IMR-90 (cell line): Measurements from ENCODE around the gene UBE2E2. TPM values are rescaled to one million over a fixed set of nuclear protein-coding genes. Genes with fewer than 3 reads are reported as not detected.

ENCODE experiments used
- ATAC-seq: fragments of 200-7000 bp; cut with Tn5 transposase; 2 replicates; pipeline ENCODE4 v1.9.1; 2020; ENCODE audit warnings: low read depth, mild to moderate bottlenecking, moderate library complexity
- BruUV-seq: library from RNA; stranded (reverse); fragments of 400-500 nt; replicated peaks from 2 replicates; lab custom pipeline; 2021; lab: Mats Ljungman, UMichigan
- CTCF ChIA-PET: fragments of 300-600 bp; formaldehyde crosslinking; extraction: SDS; loops from one replicate; lab custom pipeline; 2021; ENCODE audit warnings: antibody characterized with exemption; lab: Yijun Ruan, JAX
- POLR2A ChIA-PET: fragments of 300-600 bp; sonication (Branson Sonifier 250); formaldehyde crosslinking; loops from one replicate; lab custom pipeline; 2022; ENCODE audit warnings: antibody characterized with exemption; ENCODE audit not compliant: unreplicated experiment; lab: Charles Lee
- DNase-seq: peaks from one replicate; pipeline ENCODE4 v3.0.0; 2013
- H2AFZ ChIP-seq: replicated peaks from 2 replicates; pipeline ENCODE3; 2013; ENCODE audit warnings: low read length, mild to moderate bottlenecking; ENCODE audit not compliant: poor library complexity
- H2AK5ac ChIP-seq: 2 replicates; pipeline ENCODE4 v1.6.1; 2013; ENCODE audit warnings: low read depth, low read length, inconsistent platforms
- H2AK9ac ChIP-seq: replicated peaks from 2 replicates; pipeline ENCODE3; 2013; ENCODE audit warnings: mild to moderate bottlenecking, low read depth, low read length, moderate library complexity; ENCODE audit not compliant: poor library complexity
- H2BK120ac ChIP-seq: 2 replicates; pipeline ENCODE4 v1.6.1; 2013; ENCODE audit warnings: low read depth, low read length, inconsistent platforms
- H2BK15ac ChIP-seq: 3 replicates; pipeline ENCODE4 v1.6.1; 2013; ENCODE audit warnings: low read depth, low read length, inconsistent platforms
- H2BK20ac ChIP-seq: 2 replicates; pipeline ENCODE4 v1.6.1; 2013; ENCODE audit warnings: low read depth, mild to moderate bottlenecking, inconsistent platforms, low read length, moderate library complexity
- H2BK5ac ChIP-seq: 2 replicates; pipeline ENCODE4 v1.6.1; 2013; ENCODE audit warnings: mild to moderate bottlenecking, low read depth, low read length, inconsistent platforms; ENCODE audit not compliant: poor library complexity, severe bottlenecking
- H3K14ac ChIP-seq: replicated peaks from 2 replicates; pipeline ENCODE4 v1.6.1; 2013; ENCODE audit warnings: low read depth, low read length, inconsistent platforms
- H3K18ac ChIP-seq: 2 replicates; pipeline ENCODE4 v1.6.1; 2013; ENCODE audit warnings: low read depth, low read length, control low read depth
- H3K23ac ChIP-seq: 2 replicates; pipeline ENCODE4 v1.6.1; 2013; ENCODE audit warnings: low read depth, low read length, inconsistent platforms
- H3K27ac ChIP-seq: 2 replicates; pipeline ENCODE4 v1.5.1; 2013; ENCODE audit warnings: mild to moderate bottlenecking, control low read depth, low read length; ENCODE audit not compliant: insufficient read depth
- H3K27me3 ChIP-seq: 2 replicates; pipeline ENCODE4 v1.6.1; 2013; ENCODE audit warnings: low read length; ENCODE audit not compliant: control insufficient read depth, insufficient read depth
- H3K36me3 ChIP-seq: 2 replicates; pipeline ENCODE4 v1.6.1; 2013; ENCODE audit warnings: low read length, mixed read lengths; ENCODE audit not compliant: control insufficient read depth, insufficient read depth
- H3K4ac ChIP-seq: 2 replicates; pipeline ENCODE4 v1.6.1; 2013; ENCODE audit warnings: low read depth, low read length, inconsistent platforms
- H3K4me1 ChIP-seq: 2 replicates; pipeline ENCODE4 v1.6.1; 2013; ENCODE audit warnings: low read length, mixed read lengths; ENCODE audit not compliant: control insufficient read depth, insufficient read depth
- H3K4me2 ChIP-seq: 2 replicates; pipeline ENCODE4 v1.6.1; 2013; ENCODE audit warnings: low read depth, mild to moderate bottlenecking, control low read depth, low read length, moderate library complexity
- H3K4me3 ChIP-seq: 2 replicates; pipeline ENCODE4 v1.5.1; 2013; ENCODE audit warnings: low read depth, mild to moderate bottlenecking, control low read depth, low read length, moderate library complexity; ENCODE audit not compliant: insufficient read depth
- H3K56ac ChIP-seq: 2 replicates; pipeline ENCODE4 v1.6.1; 2013; ENCODE audit warnings: low read length, inconsistent platforms; ENCODE audit not compliant: insufficient read depth; ENCODE audit errors: extremely low read depth
- H3K79me1 ChIP-seq, 2 experiments: 2 replicates each; pipeline ENCODE4 v1.6.1; 2013; ENCODE audit warnings: low read length in 2 of 2, inconsistent platforms in 1 of 2, low read depth in 1 of 2
- H3K9ac ChIP-seq: 2 replicates; pipeline ENCODE4 v1.6.1; 2013; ENCODE audit warnings: low read depth, low read length, control low read depth
- H3K9me1 ChIP-seq: 2 replicates; pipeline ENCODE4 v1.6.1; 2013; ENCODE audit warnings: low read length, inconsistent platforms; ENCODE audit not compliant: insufficient read depth
- H3K9me3 ChIP-seq: 2 replicates; pipeline ENCODE4 v1.6.1; 2013; ENCODE audit warnings: low read length; ENCODE audit not compliant: control insufficient read depth, insufficient read depth
- H4K20me1 ChIP-seq: 2 replicates; pipeline ENCODE4 v1.6.1; 2013; ENCODE audit warnings: low read length, inconsistent platforms; ENCODE audit not compliant: insufficient read depth
- H4K5ac ChIP-seq: 2 replicates; pipeline ENCODE4 v1.6.1; 2013; ENCODE audit warnings: mild to moderate bottlenecking, low read depth, low read length, control low read depth
- H4K8ac ChIP-seq, 2 experiments: 2 replicates each; pipeline ENCODE4 v1.6.1; 2013; ENCODE audit warnings: low read depth in 2 of 2, low read length in 2 of 2, control low read depth in 1 of 2, inconsistent platforms in 1 of 2
- H4K91ac ChIP-seq: 2 replicates; pipeline ENCODE4 v1.6.1; 2013; ENCODE audit warnings: low read depth, low read length, inconsistent platforms; ENCODE audit not compliant: insufficient read depth
- CEBPB ChIP-seq: IDR thresholded peaks from 2 replicates; pipeline ENCODE4 v1.6.1; 2012; ENCODE audit warnings: low read depth, low read length, improper control_type of control experiment
- CHD1 ChIP-seq: IDR thresholded peaks from 2 replicates; pipeline ENCODE4 v1.6.1; 2012; ENCODE audit warnings: low read depth, low read length, improper control_type of control experiment
- FOS ChIP-seq: fragments of 150-350 bp; IDR thresholded peaks from 2 replicates; pipeline ENCODE4 v1.6.1; 2016; ENCODE audit warnings: low read depth, low read length
- MAFK ChIP-seq: IDR thresholded peaks from 2 replicates; pipeline ENCODE4 v1.6.1; 2012; ENCODE audit warnings: low read depth, low read length, improper control_type of control experiment
- MAZ ChIP-seq: IDR thresholded peaks from 2 replicates; pipeline ENCODE4 v1.6.1; 2012; ENCODE audit warnings: low read depth, mild to moderate bottlenecking, low read length, improper control_type of control experiment, moderate library complexity, borderline replicate concordance
- MXI1 ChIP-seq: IDR thresholded peaks from 2 replicates; pipeline ENCODE4 v1.6.1; 2012; ENCODE audit warnings: low read depth, mild to moderate bottlenecking, low read length, moderate library complexity, borderline replicate concordance
- NFE2L2 ChIP-seq: fragments of 150-350 bp; IDR thresholded peaks from 2 replicates; pipeline ENCODE4 v1.6.1; 2016; ENCODE audit warnings: low read depth, mild to moderate bottlenecking, low read length
- POLR2A ChIP-seq: IDR thresholded peaks from 2 replicates; pipeline ENCODE4 v1.6.1; 2012; ENCODE audit warnings: mild to moderate bottlenecking, low read depth, low read length
- RAD21 ChIP-seq: IDR thresholded peaks from 2 replicates; pipeline ENCODE4 v1.6.1; 2012; ENCODE audit warnings: low read length, improper control_type of control experiment
- RCOR1 ChIP-seq: IDR thresholded peaks from 2 replicates; pipeline ENCODE4 v1.6.1; 2012; ENCODE audit warnings: mild to moderate bottlenecking, low read length, improper control_type of control experiment; ENCODE audit not compliant: insufficient replicate concordance
- RFX5 ChIP-seq: IDR thresholded peaks from 2 replicates; pipeline ENCODE4 v1.8.0; 2012; ENCODE audit warnings: low read depth, mild to moderate bottlenecking, low read length, moderate library complexity
- SMC3 ChIP-seq: fragments of 150-350 bp; IDR thresholded peaks from 2 replicates; pipeline ENCODE4 v1.6.1; 2016; ENCODE audit warnings: low read depth, mild to moderate bottlenecking, antibody characterized with exemption, low read length, moderate library complexity
- WGBS, 2 experiments: methylation state at CpG; one replicate each; pipeline versions ENCODE4 v1.1.5 to v1.1.7; 2013; ENCODE audit warnings: missing lambda C conversion rate in 2 of 2; ENCODE audit not compliant: insufficient read length in 1 of 2; ENCODE audit errors: extremely low coverage in 2 of 2; 5-methylcytosine and 5-hydroxymethylcytosine counted together
- dilution Hi-C: fragments of 300-500 bp; cut with HindIII; formaldehyde crosslinking; loops from one replicate; pipeline ENCODE4 v1.14.3; 2018; ENCODE audit warnings: low sequenced_read_pairs; ENCODE audit not compliant: unreplicated experiment
- in situ Hi-C: fragments of 300-500 bp; cut with MboI; formaldehyde crosslinking; loops from 3 replicates; pipeline ENCODE4 v1.14.3; 2019; ENCODE audit warnings: low sequenced_read_pairs, inconsistent platforms, mixed read lengths
- intact Hi-C: fragments of 100-400 bp; cut with micrococcal nuclease; formaldehyde crosslinking; loops from 2 replicates; pipeline ENCODE4 v1.10.0; 2022
- polyA plus RNA-seq, 3 experiments: library from polyadenylated mRNA; depleted of rRNA; stranded (reverse); fragments of >200 nt; gene quantifications; 2 replicates each; pipeline ENCODE4 v1.2.3, GENCODE V29; 2012; ENCODE audit warnings: low replicate concordance in 1 of 3
- total RNA-seq: library from RNA; depleted of rRNA; stranded (reverse); fragments of >200 nt; gene quantifications from 2 replicates; pipeline ENCODE4 v1.2.3, GENCODE V29; 2012
- TF ChIP-seq, protein P1 (sequence below): conservative IDR thresholded peaks from 2 replicates; pipeline ENCODE4 v1.5.1; 2012; ENCODE audit warnings: mild to moderate bottlenecking, low read depth, low read length, improper control_type of control experiment
- TF ChIP-seq, protein P2 (sequence below): fragments of 150-350 bp; IDR thresholded peaks from 2 replicates; pipeline ENCODE4 v1.6.1; 2017; ENCODE audit warnings: mild to moderate bottlenecking, antibody characterized with exemption, low read length, low read depth
- TF ChIP-seq, protein P3 (sequence below): fragments of 150-350 bp; IDR thresholded peaks from 2 replicates; pipeline ENCODE4 v1.6.1; 2016; ENCODE audit warnings: low read depth, mild to moderate bottlenecking, low read length, moderate library complexity, borderline replicate concordance

The UBE2E2 gene
- total and polyA plus RNA-seq, 2 of the 4 experiments (the other 2 are of a cell fraction), result 18.6 to 32.7 TPM

DNA sequence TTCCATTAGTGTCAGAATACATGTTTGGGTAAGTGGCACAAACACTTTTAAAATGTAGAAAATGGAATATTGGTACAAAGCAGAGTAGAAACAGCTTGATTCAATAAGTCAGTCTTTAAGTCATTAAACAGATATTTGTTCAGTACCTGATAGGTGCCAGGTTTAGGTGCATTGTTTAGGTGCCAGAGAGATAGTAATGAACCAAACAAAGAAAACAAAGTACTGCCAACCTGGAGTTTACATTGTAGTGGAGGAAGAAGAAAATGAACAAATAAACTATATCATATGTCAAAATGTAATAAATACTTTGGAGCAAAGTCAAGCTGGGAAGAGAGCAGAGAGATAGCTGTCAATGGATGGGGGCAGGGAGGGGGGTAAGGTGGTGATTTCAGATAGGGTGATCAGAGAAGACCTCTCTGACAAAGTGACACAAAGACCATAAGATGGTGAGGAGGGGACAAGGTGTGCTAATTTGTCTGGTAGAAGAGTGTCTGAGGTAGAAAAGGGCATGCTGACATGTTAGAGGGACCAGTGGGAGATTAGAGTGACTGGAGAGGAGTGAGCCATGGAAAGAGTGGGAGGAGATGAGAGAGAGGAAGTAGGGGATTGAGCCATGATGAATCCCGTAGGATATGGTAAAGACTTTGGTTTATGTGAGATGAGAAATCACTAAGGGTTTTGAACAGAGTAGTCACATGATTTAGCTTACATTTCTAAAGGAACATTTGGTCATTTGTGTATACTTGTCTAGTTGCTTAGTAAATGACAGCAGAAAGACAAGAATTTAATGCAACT is 128.2 kb downstream of the UBE2E2 start:
- H2AK5ac ChIP-seq, result no peak overlapping the region
- ChIA-PET CTCF (no interaction called here), POLR2A (no interaction called here)
- no peak overlapping the region for H2AFZ ChIP-seq
- H2BK15ac ChIP-seq, result no peak overlapping the region
- no peak overlapping the region for H3K9ac ChIP-seq
- ATAC-seq, result no peak
- no peak overlapping the region for H2BK5ac ChIP-seq
- peaks cover 3 to 6% of the 10 kb centered on the region in 2 experiments; a peak in 1 of 4 replicates for H3K79me1 ChIP-seq
- H3K56ac ChIP-seq, result no peak overlapping the region
- no peaks in the 10 kb centered on the region for H3K27me3 ChIP-seq
- no TSS peak for BruUV-seq
- DNase-seq, result peak; percentile 21
- H3K36me3 ChIP-seq, result no peaks in the 10 kb centered on the region
- no peak overlapping the region for H2AK9ac ChIP-seq
- H2BK120ac ChIP-seq, result no peak overlapping the region
- H3K9me1 ChIP-seq, result 0 out of 2 replicates have a peak, but pooled peaks cover 2% of the 10 kb centered on the region
- H4K91ac ChIP-seq, result no peak overlapping the region
- no peaks in the 10 kb centered on the region; the same call in 1 of the 2 replicates for H4K20me1 ChIP-seq
- H3K4me2 ChIP-seq, result no peak overlapping the region
- H3K18ac ChIP-seq, result no peak overlapping the region
- no peak overlapping the region for H3K4ac ChIP-seq
- H3K27ac ChIP-seq, result no peak overlapping the region
- no peak overlapping the region for H3K23ac ChIP-seq
- intact Hi-C loops, result no loop called here
- H2BK20ac ChIP-seq, result no peak overlapping the region
- no peak overlapping the region for H4K5ac ChIP-seq
- H4K8ac ChIP-seq, result no peak overlapping the region
- H3K14ac ChIP-seq, result no peak overlapping the region
- H3K4me1 ChIP-seq, result peaks cover 2% of the 10 kb centered on the region
- dilution Hi-C loops, result no loop called here
- no CpG with 5 or more reads among the region's 1 CpG for WGBS, 2 experiments
- in situ Hi-C loops, result no loop called here
- no peak overlapping the region for H3K4me3 ChIP-seq
- no peaks in the 10 kb centered on the region for H3K9me3 ChIP-seq
- no peak for TF ChIP-seq CHD1
- TF ChIP-seq, protein P1, sequence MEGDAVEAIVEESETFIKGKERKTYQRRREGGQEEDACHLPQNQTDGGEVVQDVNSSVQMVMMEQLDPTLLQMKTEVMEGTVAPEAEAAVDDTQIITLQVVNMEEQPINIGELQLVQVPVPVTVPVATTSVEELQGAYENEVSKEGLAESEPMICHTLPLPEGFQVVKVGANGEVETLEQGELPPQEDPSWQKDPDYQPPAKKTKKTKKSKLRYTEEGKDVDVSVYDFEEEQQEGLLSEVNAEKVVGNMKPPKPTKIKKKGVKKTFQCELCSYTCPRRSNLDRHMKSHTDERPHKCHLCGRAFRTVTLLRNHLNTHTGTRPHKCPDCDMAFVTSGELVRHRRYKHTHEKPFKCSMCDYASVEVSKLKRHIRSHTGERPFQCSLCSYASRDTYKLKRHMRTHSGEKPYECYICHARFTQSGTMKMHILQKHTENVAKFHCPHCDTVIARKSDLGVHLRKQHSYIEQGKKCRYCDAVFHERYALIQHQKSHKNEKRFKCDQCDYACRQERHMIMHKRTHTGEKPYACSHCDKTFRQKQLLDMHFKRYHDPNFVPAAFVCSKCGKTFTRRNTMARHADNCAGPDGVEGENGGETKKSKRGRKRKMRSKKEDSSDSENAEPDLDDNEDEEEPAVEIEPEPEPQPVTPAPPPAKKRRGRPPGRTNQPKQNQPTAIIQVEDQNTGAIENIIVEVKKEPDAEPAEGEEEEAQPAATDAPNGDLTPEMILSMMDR, result no peak
- TF ChIP-seq POLR2A, result no peak
- no peak for TF ChIP-seq FOS
- TF ChIP-seq RAD21, result no peak
- no peak for TF ChIP-seq RCOR1
- no peak for TF ChIP-seq MAZ
- no peak for TF ChIP-seq NFE2L2
- TF ChIP-seq, protein P2, sequence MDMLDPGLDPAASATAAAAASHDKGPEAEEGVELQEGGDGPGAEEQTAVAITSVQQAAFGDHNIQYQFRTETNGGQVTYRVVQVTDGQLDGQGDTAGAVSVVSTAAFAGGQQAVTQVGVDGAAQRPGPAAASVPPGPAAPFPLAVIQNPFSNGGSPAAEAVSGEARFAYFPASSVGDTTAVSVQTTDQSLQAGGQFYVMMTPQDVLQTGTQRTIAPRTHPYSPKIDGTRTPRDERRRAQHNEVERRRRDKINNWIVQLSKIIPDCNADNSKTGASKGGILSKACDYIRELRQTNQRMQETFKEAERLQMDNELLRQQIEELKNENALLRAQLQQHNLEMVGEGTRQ, result no peak
- TF ChIP-seq, protein P3, sequence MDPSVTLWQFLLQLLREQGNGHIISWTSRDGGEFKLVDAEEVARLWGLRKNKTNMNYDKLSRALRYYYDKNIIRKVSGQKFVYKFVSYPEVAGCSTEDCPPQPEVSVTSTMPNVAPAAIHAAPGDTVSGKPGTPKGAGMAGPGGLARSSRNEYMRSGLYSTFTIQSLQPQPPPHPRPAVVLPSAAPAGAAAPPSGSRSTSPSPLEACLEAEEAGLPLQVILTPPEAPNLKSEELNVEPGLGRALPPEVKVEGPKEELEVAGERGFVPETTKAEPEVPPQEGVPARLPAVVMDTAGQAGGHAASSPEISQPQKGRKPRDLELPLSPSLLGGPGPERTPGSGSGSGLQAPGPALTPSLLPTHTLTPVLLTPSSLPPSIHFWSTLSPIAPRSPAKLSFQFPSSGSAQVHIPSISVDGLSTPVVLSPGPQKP, result no peak
- TF ChIP-seq SMC3, result no peak
- no peak for TF ChIP-seq CEBPB
- TF ChIP-seq MXI1, result no peak
- TF ChIP-seq RFX5, result no peak
- TF ChIP-seq MAFK, result no peak
